UCSD-AML1 (cell line): Measurements from ENCODE around the gene RNF213.
"Not testable (repeated sequence)": the region's sequence is repeated elsewhere in the genome, so short reads cannot be mapped to it uniquely, and the experiment has no call there.

Experiments
- DNase-seq: peaks from one replicate; lab custom pipeline; 2025; ENCODE audit not compliant: unreplicated experiment; lab: John Stamatoyannopoulos, UW

The RNF213 gene

GRCh38 chr17:80248894-80249710, 11.6 kb upstream of the RNF213 start:
- DNase-seq, result no peak

GRCh38 chr17:80251966-80252365, 8.7 kb upstream of the RNF213 start:
- DNase-seq, result no peak

- DNase-seq, result peak; percentile 74
These were observed 7.8 kb upstream of the RNF213 start for GRCh38 chr17:80252871-80253270.

- DNase-seq, result no peak
These were observed 6.8 kb upstream of the RNF213 start for GRCh38 chr17:80253631-80254395.

GRCh38 chr17:80254396-80255251, 6.0 kb upstream of the RNF213 start:
- DNase-seq, result peak; percentile 54

- no peak for DNase-seq
These were observed 4.7 kb upstream of the RNF213 start for GRCh38 chr17:80256034-80256350.

- DNase-seq, result no peak
These were observed 2.9 kb upstream of the RNF213 start for GRCh38 chr17:80257716-80258213.

- DNase-seq, result not testable (repeated sequence)
These were observed 2.4 kb upstream of the RNF213 start for GRCh38 chr17:80258296-80258695.

- no peak for DNase-seq
These were observed 1.1 kb upstream of the RNF213 start for GRCh38 chr17:80259457-80260068.

GRCh38 chr17:80260069-80260535, 550 bp upstream of the RNF213 start:
- peak; percentile 59 for DNase-seq

GRCh38 chr17:80261159-80261894, 675 bp downstream of the RNF213 start:
- peak; percentile 59 for DNase-seq

- no peak for DNase-seq
These were observed 1.2 kb downstream of the RNF213 start for GRCh38 chr17:80261895-80262279.

- no peak for DNase-seq
These were observed 1.6 kb downstream of the RNF213 start for GRCh38 chr17:80262291-80262690.

- DNase-seq, result no peak
These were observed 2.2 kb downstream of the RNF213 start for GRCh38 chr17:80262775-80263244.

- peak; percentile 72 for DNase-seq
These were observed 2.9 kb downstream of the RNF213 start for GRCh38 chr17:80263253-80264204.

GRCh38 chr17:80264205-80265075, 3.8 kb downstream of the RNF213 start:
- peak; percentile 67 for DNase-seq

- DNase-seq, result no peak
These were observed 4.8 kb downstream of the RNF213 start for GRCh38 chr17:80265205-80266068.
